ENCODE measurements around the gene STXBP5.

DNA sequence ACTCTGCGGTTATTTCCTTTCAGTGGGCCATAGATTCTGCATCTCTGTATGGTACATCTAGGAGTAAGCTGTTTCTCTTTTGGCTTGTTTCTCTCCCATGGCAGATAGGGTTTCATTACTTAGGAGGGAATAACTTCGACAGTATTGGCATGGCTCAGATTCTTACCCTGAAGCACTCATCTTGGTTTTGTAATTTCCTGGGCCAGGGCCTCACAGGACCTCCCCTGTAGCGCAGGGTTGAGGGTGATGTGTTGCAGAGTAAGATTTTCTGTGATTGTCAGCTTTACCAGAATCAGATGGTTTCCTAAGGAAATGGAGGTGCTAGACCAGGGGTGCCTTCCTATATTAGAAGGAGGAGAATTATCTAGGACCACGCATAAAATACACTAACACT, 78.3 kb downstream of the STXBP5 start:
- TF ChIP-seq CTCF (conservative IDR thresholded peaks at IDR 0.05; ENCODE audit: low read depth, low read length) (no peak), BHLHE40 (IDR thresholded peaks at IDR 0.05; ENCODE audit: low read depth, low read length) (no peak), POLR2A (IDR thresholded peaks at IDR 0.05; ENCODE audit: low read depth, low read length) (no peak), SMC3 (IDR thresholded peaks at IDR 0.05; ENCODE audit: low read depth, low read length) (no peak), MAFK (IDR thresholded peaks at IDR 0.05; ENCODE audit: low read depth, low read length) (no peak), ELK1 (IDR thresholded peaks at IDR 0.05; ENCODE audit: borderline replicate concordance, low read depth, low read length) (no peak), RAD21 (IDR thresholded peaks at IDR 0.05; ENCODE audit: low read length) (no peak), CEBPB (IDR thresholded peaks at IDR 0.05; ENCODE audit: low read depth, low read length) (no peak), RCOR1 (IDR thresholded peaks at IDR 0.05; ENCODE audit: insufficient replicate concordance, low read length) (no peak), CHD1 (IDR thresholded peaks at IDR 0.05; ENCODE audit: low read depth, low read length) (no peak), RFX5 (IDR thresholded peaks at IDR 0.05; ENCODE audit: low read depth, low read length) (no peak), FOS (IDR thresholded peaks at IDR 0.05; ENCODE audit: low read depth, low read length) (no peak), MAZ (IDR thresholded peaks at IDR 0.05; ENCODE audit: borderline replicate concordance, low read depth, low read length) (no peak)
- TF ChIP-seq, protein P1, sequence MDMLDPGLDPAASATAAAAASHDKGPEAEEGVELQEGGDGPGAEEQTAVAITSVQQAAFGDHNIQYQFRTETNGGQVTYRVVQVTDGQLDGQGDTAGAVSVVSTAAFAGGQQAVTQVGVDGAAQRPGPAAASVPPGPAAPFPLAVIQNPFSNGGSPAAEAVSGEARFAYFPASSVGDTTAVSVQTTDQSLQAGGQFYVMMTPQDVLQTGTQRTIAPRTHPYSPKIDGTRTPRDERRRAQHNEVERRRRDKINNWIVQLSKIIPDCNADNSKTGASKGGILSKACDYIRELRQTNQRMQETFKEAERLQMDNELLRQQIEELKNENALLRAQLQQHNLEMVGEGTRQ (IDR thresholded peaks at IDR 0.05; ENCODE audit: low read depth, low read length): no peak

Measured in IMR-90 (cell line).